Left colon (tissue), 2 donors: Measurements from ENCODE around the gene TMEM81. TPM values are rescaled to one million over a fixed set of nuclear protein-coding genes. Genes with fewer than 3 reads are reported as not detected.

Experiments used
- ATAC-seq: fragments of 200-7000 bp; cut with Tn5 transposase; one replicate; pipeline ENCODE4 v1.9.1; 2020; ENCODE audit warnings: mild to moderate bottlenecking, moderate library complexity
- DNase-seq, 2 donors: peaks; one replicate each; pipeline ENCODE4 v3.0.0-alpha.2; 2020
- intact Hi-C, 2 donors: fragments of 100-400 bp; cut with DNase I in 1 of 2; cut with micrococcal nuclease in 1 of 2; formaldehyde crosslinking; loops; one replicate each; pipeline versions ENCODE4 v1.11.2 to v1.14.0; 2022; cut with DNase I, micrococcal nuclease
- total RNA-seq, 2 donors: library from RNA; stranded (reverse); fragmentation: NEBNext Ultra II Directional; extraction: Animal tissue kit (Norgen Biotek cat#: 25700); gene quantifications; one replicate each; pipeline ENCODE4 v1.2.1, GENCODE V29; 2021
- donor health status: DM: no; HTN: no; CAD: no.
- donor health status: DM: yes; HTN: yes; CAD: no.

TMEM81 gene
- total RNA-seq, 2 donors from 2014 or later: 1.7 to 2.0 TPM

- no peak for DNase-seq
- intact Hi-C loops: loop anchor here in 1 of 2 donors (5.0 kb wide), 1 partner anchor 78 kb away; no protein-coding TSS in a partner anchor
- ATAC-seq: no peak
Observed at GRCh38 chr1:205065666-205066065, 18.6 kb downstream of the TMEM81 start.

GRCh38 chr1:205064741-205065316 lies 19.4 kb downstream of the TMEM81 start:
- DNase-seq (no peak), ATAC-seq (no peak)
- intact Hi-C loops: loop anchor here in 1 of 2 donors (5.0 kb wide), 1 partner anchor 78 kb away; no protein-coding TSS in a partner anchor

GRCh38 chr1:205064301-205064700 lies 20.0 kb downstream of the TMEM81 start:
- intact Hi-C loops: no loop called here
- no peak for DNase-seq
- ATAC-seq: no peak

- intact Hi-C loops: no loop called here
- ATAC-seq (no peak), DNase-seq (no peak)
Observed at GRCh38 chr1:205062895-205063294, 21.4 kb downstream of the TMEM81 start.

GRCh38 chr1:205062319-205062718 lies 21.9 kb downstream of the TMEM81 start:
- intact Hi-C loops: no loop called here
- DNase-seq (no peak), ATAC-seq (no peak)

GRCh38 chr1:205061665-205062069 lies 22.6 kb downstream of the TMEM81 start:
- intact Hi-C loops: no loop called here
- ATAC-seq: peak; percentile 80
- DNase-seq: peak; percentile 36 to 78

GRCh38 chr1:205061227-205061626 lies 23.0 kb downstream of the TMEM81 start:
- DNase-seq (no peak), ATAC-seq (no peak)
- intact Hi-C loops: no loop called here

GRCh38 chr1:205060746-205061145 lies 23.5 kb downstream of the TMEM81 start:
- ATAC-seq (no peak), DNase-seq (no peak)
- intact Hi-C loops: no loop called here

GRCh38 chr1:205059660-205060059 lies 24.6 kb downstream of the TMEM81 start:
- DNase-seq: no peak
- intact Hi-C loops: no loop called here
- no peak for ATAC-seq

- no peak for ATAC-seq
- DNase-seq: no peak
- intact Hi-C loops: no loop called here
Observed at GRCh38 chr1:205058853-205059252, 25.4 kb downstream of the TMEM81 start.

- intact Hi-C loops: no loop called here
- no peak for ATAC-seq
- no peak for DNase-seq
Observed at GRCh38 chr1:205057808-205058575, 26.3 kb downstream of the TMEM81 start.

GRCh38 chr1:205056956-205057568 lies 27.2 kb downstream of the TMEM81 start:
- no peak for DNase-seq

GRCh38 chr1:205056188-205056611 lies 28.1 kb downstream of the TMEM81 start:
- DNase-seq: no peak

More at GRCh38 chr1:205056956-205057568, 27.2 kb downstream of the TMEM81 start:
- intact Hi-C loops: no loop called here
- no peak for ATAC-seq

GRCh38 chr1:205054013-205054412 lies 30.2 kb downstream of the TMEM81 start:
- intact Hi-C loops: no loop called here
- no peak for ATAC-seq
- no peak for DNase-seq

More at GRCh38 chr1:205056188-205056611, 28.1 kb downstream of the TMEM81 start:
- intact Hi-C loops: no loop called here
- no peak for ATAC-seq

- intact Hi-C loops: no loop called here
- DNase-seq (no peak), ATAC-seq (no peak)
Observed at GRCh38 chr1:205053296-205053695, 31.0 kb downstream of the TMEM81 start.

GRCh38 chr1:205052690-205053089 lies 31.6 kb downstream of the TMEM81 start:
- intact Hi-C loops: no loop called here
- ATAC-seq (no peak), DNase-seq (no peak)

- no peak for DNase-seq
- intact Hi-C loops: no loop called here
- ATAC-seq: no peak
Observed at GRCh38 chr1:205049479-205049878, 34.8 kb downstream of the TMEM81 start.

GRCh38 chr1:205048382-205048781 lies 35.9 kb downstream of the TMEM81 start:
- DNase-seq (no peak), ATAC-seq (no peak)
- intact Hi-C loops: no loop called here

GRCh38 chr1:205047764-205048231 lies 36.5 kb downstream of the TMEM81 start:
- ATAC-seq: no peak
- intact Hi-C loops: no loop called here
- DNase-seq: no peak

- no peak for ATAC-seq
- intact Hi-C loops: no loop called here
- no peak for DNase-seq
Observed at GRCh38 chr1:205046870-205047269, 37.4 kb downstream of the TMEM81 start.
